ENCODE measurements around the gene FADS6.

Gene FADS6

GRCh38 chr17:74851612-74852236, 41.7 kb downstream of the FADS6 start:
- peak; percentile 63 for DNase-seq

- no peak for DNase-seq
Measured at GRCh38 chr17:74850914-74851313, 42.5 kb downstream of the FADS6 start.

DNA sequence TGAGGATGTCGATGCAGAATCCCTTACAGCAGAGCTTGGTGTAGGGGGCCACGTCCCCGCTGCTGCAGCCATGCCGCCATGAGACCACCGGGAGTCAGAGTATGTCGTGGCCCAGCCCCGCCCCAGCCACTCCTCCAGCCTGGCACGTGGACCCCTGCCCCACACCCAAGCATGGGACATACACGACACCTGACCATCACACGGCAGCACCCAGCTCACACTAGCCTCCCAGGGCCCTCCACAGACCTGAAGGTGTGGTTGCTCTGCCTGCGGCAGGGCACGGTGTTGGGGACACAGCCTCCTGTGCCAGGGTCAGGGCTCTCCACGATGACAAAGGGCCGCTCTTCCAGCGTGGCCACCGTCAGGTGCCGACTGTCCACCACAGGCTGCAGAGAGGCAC, 43.1 kb downstream of the FADS6 start:
- no peak for DNase-seq

GRCh38 chr17:74848656-74849399, 44.6 kb downstream of the FADS6 start:
- no peak for DNase-seq

- DNase-seq = no peak
Measured at GRCh38 chr17:74846621-74847020, 46.8 kb downstream of the FADS6 start.

GRCh38 chr17:74843352-74843627, 50.1 kb downstream of the FADS6 start:
- DNase-seq = no peak

DNA sequence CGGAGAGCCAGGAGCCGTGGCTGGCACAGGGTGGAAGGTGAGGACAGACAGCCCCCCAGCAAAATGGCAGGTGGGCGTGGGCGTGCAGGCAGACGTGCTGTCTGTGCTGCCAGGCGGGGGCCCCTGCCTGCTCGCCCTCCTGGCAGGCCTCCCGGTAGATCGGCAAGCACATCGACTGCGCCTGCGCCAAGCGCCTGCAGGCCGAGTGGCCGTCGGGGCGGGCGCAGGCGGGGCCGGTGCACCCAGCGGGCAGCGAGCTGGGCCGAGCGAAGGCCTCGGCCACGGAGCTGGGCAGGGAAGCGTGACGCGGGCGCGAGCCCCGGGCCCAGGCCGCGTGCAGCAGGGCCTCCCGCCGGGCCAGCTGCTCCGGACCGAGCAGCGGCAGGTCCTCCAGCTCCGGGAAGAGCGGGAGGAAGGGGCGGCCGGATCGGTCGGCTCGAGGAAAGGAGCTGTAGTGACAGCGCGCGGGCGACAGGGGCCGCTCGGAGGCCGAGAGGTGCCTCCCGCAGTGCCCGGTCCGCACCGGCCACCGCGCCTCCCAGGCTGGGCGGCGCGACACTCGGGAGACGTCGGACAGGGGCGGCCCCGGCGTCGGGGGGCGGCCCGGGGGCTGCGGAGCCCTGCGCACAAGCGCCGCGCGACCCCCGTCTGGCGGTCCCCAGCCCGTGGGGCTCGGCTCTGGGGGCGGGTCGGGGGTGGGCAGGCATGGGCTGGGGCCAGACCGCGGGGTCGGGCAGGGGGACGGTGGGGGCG, 50.7 kb downstream of the FADS6 start:
- DNase-seq = peak; percentile 29

GRCh38 chr17:74842146-74842598, 51.3 kb downstream of the FADS6 start:
- DNase-seq = no peak

- DNase-seq = no peak
Measured at GRCh38 chr17:74840989-74841666, 52.3 kb downstream of the FADS6 start.

DNA sequence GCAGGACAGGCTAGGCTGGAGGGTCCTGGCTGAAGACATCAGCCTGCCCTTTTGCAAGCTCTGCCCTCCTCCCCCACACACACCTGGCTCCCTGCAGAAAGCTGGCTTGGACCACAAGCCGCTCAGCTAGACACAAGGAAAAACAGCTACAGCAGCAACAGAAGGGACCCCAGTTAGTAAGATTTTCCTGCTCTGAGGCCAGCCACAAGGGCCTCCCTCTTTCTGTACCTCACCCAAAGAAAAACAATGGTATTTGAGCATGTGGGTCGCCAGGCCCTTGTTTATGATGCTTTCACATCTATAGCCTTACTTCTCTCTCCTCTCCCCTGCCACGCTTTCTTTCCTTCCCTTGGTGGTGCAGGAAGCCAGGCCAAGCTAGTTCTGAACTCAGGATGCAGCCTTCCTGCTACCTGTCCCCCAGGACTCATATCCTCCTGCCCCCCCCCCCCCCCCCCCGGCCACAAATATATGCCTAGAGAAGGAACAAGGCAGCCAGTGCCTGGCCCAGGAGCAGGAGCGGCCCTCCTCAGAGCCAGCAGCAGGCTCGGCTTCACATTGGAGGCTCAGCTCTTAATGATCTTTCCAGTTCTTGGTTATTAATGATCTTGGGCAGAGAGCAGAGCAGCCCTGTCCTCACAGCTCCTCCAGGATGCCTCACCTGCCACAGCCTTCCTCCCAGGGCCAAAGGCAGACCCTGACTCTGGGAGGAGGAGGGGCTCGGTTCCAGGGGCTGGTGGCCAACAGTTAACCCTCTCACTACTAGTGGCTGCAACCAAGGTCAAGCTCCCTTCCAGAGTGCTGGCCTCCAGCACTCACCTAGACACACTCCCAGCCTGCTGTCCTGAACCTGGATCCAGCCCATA, 53.2 kb downstream of the FADS6 start:
- no peak for DNase-seq

DNA sequence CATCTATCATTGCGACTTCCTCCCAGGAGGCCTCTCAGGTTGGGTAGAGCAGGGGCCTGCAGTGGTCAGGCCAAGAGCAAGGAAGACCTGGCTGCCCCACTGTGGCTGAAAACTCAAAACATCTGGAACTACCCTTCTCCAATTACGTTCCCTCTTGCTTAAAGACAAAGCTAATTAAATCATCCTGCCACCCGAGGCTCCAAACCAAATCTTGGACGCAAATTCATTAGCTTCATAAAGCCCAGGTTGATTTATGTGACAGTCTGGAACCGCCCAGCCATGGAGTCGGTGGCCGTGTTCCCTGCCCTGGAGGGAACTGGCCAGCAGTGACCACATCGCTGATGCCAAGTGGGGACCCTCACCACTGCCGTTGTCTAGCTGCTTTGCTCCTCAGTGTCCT, 55.2 kb downstream of the FADS6 start:
- no peak for DNase-seq

DNA sequence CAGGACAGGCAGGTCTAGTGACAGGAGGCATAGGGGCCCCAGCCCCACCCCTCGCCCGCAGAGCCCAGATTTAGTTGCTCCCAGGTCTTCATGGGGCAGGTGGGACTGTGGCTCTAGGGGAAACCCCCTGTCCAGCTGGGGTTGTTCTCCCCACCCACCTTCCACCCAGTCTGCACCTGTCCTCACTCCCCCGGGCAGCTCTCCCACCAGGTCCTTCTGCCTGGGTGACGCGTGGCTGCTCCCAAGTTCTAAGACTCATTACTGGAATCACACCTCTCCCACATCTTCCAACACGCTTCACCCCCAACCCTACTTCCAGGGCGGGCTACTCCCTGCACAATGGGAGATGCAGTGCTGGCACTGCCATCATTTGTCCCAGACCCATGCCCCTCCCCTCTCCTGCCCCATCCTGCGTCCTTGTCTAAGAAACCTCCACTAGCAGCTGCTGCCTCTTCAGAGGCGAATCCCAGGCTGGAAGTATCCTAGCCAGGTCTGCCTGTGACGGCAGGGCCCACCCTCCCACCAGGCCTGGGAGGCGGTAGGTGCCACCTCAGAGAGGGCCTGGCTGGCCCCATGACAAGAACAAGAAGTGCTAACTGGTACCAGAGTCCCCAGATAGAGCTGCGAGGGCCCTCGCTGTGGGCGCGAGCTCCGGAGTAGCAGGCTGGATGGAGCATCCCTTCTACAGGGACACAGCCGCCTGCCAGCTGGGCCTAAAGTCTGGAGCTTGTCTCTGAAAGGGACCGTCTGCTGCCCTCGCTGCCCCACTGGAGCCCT, 56.6 kb downstream of the FADS6 start:
- no peak for DNase-seq

DNA sequence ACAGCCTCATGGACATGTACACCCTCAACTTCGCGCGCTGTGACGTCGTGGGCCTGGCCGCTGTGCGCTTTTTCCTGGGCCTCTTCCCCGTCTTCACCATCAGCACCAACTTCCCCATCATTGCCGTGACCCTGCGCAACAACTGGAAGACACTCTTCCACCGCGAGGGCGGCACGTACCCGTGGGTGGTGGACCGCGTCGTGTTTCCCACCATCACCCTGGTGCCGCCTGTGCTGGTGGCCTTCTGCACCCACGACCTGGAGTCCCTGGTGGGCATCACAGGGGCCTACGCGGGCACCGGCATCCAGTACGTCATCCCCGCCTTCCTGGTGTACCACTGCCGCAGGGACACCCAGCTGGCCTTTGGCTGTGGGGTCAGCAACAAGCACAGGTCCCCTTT, 57.2 kb downstream of the FADS6 start:
- no peak for DNase-seq

GRCh38 chr17:74833501-74834377, 59.7 kb downstream of the FADS6 start:
- DNase-seq = no peak

DNA sequence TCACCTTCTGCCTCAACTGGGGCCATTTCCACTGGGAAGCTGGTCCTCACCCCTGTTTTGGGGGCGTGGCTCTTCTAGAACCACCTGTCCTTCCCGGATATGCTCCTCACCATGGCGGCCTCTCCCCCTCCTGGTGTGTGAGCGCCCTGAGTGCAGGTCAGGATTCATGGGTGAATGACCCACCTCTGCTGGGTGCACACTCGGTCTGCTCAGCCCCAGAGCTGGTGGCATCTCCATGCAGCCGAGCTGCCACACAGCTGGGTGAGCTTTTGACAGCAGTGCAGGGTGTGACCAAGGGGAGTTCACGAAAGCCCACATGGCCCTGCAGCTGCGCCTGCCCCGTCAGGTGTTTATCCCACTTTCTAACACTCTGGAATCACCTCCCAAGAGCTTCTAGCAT, 61.0 kb downstream of the FADS6 start:
- DNase-seq = no peak

GRCh38 chr17:74831444-74832146, 61.8 kb downstream of the FADS6 start:
- DNase-seq = no peak

DNA sequence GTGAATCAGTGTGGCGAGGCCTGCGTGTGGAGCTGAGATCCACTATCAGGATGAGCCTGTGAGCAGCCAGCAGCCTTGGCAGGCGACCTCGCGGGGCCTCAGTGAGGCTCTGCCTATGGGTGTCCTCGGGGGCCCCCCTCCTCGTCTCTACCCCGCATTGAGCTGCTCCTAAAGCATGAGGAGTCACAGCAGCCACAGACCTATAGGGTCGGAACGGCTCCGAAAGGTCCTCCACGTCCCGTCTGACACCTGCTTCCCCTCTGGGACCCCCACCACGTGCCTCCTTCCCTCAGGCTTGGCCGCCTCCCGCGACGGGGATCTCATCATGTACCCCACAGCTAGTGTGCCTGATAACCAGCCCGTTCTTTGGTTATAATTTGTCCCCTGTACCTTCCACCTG, 62.6 kb downstream of the FADS6 start:
- no peak for DNase-seq

GRCh38 chr17:74827800-74828199, 65.6 kb downstream of the FADS6 start:
- DNase-seq = no peak

Data from DMS153 (cell line).